GM20431 (cell line): ENCODE results near the gene NLRP1.

Experiments used
- in situ Hi-C: fragments of 300-500 bp; cut with MseI, MboI; formaldehyde crosslinking; loops from one replicate; pipeline ENCODE4 v1.15.0; 2020; ENCODE audit warnings: low sequenced_read_pairs; ENCODE audit not compliant: unreplicated experiment

The NLRP1 gene

GRCh38 chr17:5486206-5487124, 97.8 kb downstream of the NLRP1 start, which contains the start of gene MIS12:
TSS of gene MIS12 (plus strand) at chr17:5486566. CDS start at chr17:5488863, 2,297 bp downstream.
- in situ Hi-C loops = no loop called here

- in situ Hi-C loops = no loop called here
Observed at GRCh38 chr17:5485270-5486205, 98.8 kb downstream of the NLRP1 start, which contains the start of gene DERL2. TSS of gene DERL2 (minus strand) at chr17:5486178. CDS start at chr17:5486161, 17 bp downstream.

- in situ Hi-C loops = no loop called here
Observed at GRCh38 chr17:5481451-5481850, 102.9 kb downstream of the NLRP1 start.

GRCh38 chr17:5480962-5481361, 103.3 kb downstream of the NLRP1 start:
- in situ Hi-C loops = no loop called here

GRCh38 chr17:5478992-5479391, 105.3 kb downstream of the NLRP1 start:
- in situ Hi-C loops = no loop called here

GRCh38 chr17:5473906-5474305, 110.4 kb downstream of the NLRP1 start:
- in situ Hi-C loops = no loop called here

GRCh38 chr17:5472511-5472910, 111.8 kb downstream of the NLRP1 start:
- in situ Hi-C loops = no loop called here

GRCh38 chr17:5468075-5468473, 116.2 kb downstream of the NLRP1 start:
- in situ Hi-C loops = no loop called here

- in situ Hi-C loops = no loop called here
Observed at GRCh38 chr17:5467416-5467815, 116.9 kb downstream of the NLRP1 start.

GRCh38 chr17:5466295-5466694, 118.0 kb downstream of the NLRP1 start:
- in situ Hi-C loops = no loop called here

- in situ Hi-C loops = no loop called here
Observed at GRCh38 chr17:5464717-5465507, 119.4 kb downstream of the NLRP1 start.
